GM15510 (cell line): ENCODE data around the gene LPAR1.

Experiments
- POLR2A ChIP-seq: IDR thresholded peaks from 3 replicates; pipeline ENCODE4 v1.6.1; 2011; ENCODE audit warnings: borderline replicate concordance; ENCODE audit not compliant: insufficient read length; ENCODE audit errors: extremely low read depth

LPAR1 gene

GRCh38 chr9:111027798-111028197 lies 10.5 kb downstream of the LPAR1 start:
- no peak for TF ChIP-seq POLR2A

GRCh38 chr9:111023128-111023527 lies 15.1 kb downstream of the LPAR1 start:
- TF ChIP-seq POLR2A, result no peak

GRCh38 chr9:111020594-111020993 lies 17.7 kb downstream of the LPAR1 start:
- no peak for TF ChIP-seq POLR2A

GRCh38 chr9:111016426-111017045 lies 21.7 kb downstream of the LPAR1 start:
- TF ChIP-seq POLR2A, result no peak

- no peak for TF ChIP-seq POLR2A
Observed at GRCh38 chr9:111016016-111016415, 22.3 kb downstream of the LPAR1 start.

GRCh38 chr9:111013707-111014106 lies 24.6 kb downstream of the LPAR1 start:
- no peak for TF ChIP-seq POLR2A

GRCh38 chr9:111013250-111013649 lies 25.0 kb downstream of the LPAR1 start:
- TF ChIP-seq POLR2A, result no peak

GRCh38 chr9:111008158-111009075 lies 29.9 kb downstream of the LPAR1 start:
- no peak for TF ChIP-seq POLR2A

- no peak for TF ChIP-seq POLR2A
Observed at GRCh38 chr9:111005746-111006470, 32.4 kb downstream of the LPAR1 start.

- TF ChIP-seq POLR2A, result no peak
Observed at GRCh38 chr9:111004936-111005335, 33.3 kb downstream of the LPAR1 start.

- no peak for TF ChIP-seq POLR2A
Observed at GRCh38 chr9:111003182-111003581, 35.1 kb downstream of the LPAR1 start.

GRCh38 chr9:111001526-111001925 lies 36.7 kb downstream of the LPAR1 start:
- TF ChIP-seq POLR2A, result no peak

- no peak for TF ChIP-seq POLR2A
Observed at GRCh38 chr9:111000202-111000601, 38.1 kb downstream of the LPAR1 start.

- no peak for TF ChIP-seq POLR2A
Observed at GRCh38 chr9:110999379-110999778, 38.9 kb downstream of the LPAR1 start.

GRCh38 chr9:110997847-110998246 lies 40.4 kb downstream of the LPAR1 start:
- TF ChIP-seq POLR2A, result no peak
